ENCODE results near the gene KIAA0930. TPM values are rescaled to one million over a fixed set of nuclear protein-coding genes. Genes with fewer than 3 reads are reported as not detected.
"Not testable (repeated sequence)": the region's sequence is repeated elsewhere in the genome, so short reads cannot be mapped to it uniquely, and the experiment has no call there.

KIAA0930 gene
- total RNA-seq, 1 experiment from 2014 or later: 55.5 TPM

GRCh38 chr22:45259754-45260394 is 19.2 kb upstream of the KIAA0930 start:
- Histone ChIP-seq H3K36me3 (ENCODE audit: low read depth) (no peaks in the 10 kb centered on the region), H3K9me2 (ENCODE audit: insufficient read depth) (no peaks in the 10 kb centered on the region), H4K20me1 (ENCODE audit: insufficient read depth) (no peaks in the 10 kb centered on the region), H3K9me3 (ENCODE audit: insufficient read depth, low read depth) (no peaks in the 10 kb centered on the region), H3F3A (ENCODE audit: insufficient read depth, low read depth) (0 out of 2 replicates have a peak, but pooled peaks cover 6% of the 10 kb centered on the region), H3K4me2 (no peak overlapping the region), H3K27ac (no peak overlapping the region), H3K4me3 (no peak overlapping the region), H3K27me3 (ENCODE audit: insufficient read depth, low read depth) (no peaks in the 10 kb centered on the region), H3K79me2 (ENCODE audit: low read depth) (no peaks in the 10 kb centered on the region), H3K4me1 (replicated peaks; ENCODE audit: insufficient read depth) (peaks cover 9% of the 10 kb centered on the region; the same call in 1 of the 2 replicates), H2AFZ (no peak overlapping the region)
- ChIA-PET CTCF (no interaction called here), POLR2A (ENCODE audit: unreplicated experiment) (no interaction called here)
- no peak for DNase-seq
- no TSS peak for BruUV-seq (replicated peaks)
- intact Hi-C loops (cut with micrococcal nuclease; ENCODE audit: unreplicated experiment): loop anchor here (10.0 kb wide), 1 partner anchor 565 kb away; no protein-coding TSS in a partner anchor
- TF ChIP-seq, protein P1, sequence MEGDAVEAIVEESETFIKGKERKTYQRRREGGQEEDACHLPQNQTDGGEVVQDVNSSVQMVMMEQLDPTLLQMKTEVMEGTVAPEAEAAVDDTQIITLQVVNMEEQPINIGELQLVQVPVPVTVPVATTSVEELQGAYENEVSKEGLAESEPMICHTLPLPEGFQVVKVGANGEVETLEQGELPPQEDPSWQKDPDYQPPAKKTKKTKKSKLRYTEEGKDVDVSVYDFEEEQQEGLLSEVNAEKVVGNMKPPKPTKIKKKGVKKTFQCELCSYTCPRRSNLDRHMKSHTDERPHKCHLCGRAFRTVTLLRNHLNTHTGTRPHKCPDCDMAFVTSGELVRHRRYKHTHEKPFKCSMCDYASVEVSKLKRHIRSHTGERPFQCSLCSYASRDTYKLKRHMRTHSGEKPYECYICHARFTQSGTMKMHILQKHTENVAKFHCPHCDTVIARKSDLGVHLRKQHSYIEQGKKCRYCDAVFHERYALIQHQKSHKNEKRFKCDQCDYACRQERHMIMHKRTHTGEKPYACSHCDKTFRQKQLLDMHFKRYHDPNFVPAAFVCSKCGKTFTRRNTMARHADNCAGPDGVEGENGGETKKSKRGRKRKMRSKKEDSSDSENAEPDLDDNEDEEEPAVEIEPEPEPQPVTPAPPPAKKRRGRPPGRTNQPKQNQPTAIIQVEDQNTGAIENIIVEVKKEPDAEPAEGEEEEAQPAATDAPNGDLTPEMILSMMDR (conservative IDR thresholded peaks at IDR 0.05): no peak
- no peak for TF ChIP-seq EZH2 (IDR thresholded peaks at IDR 0.05; ENCODE audit: low read depth)

GRCh38 chr22:45257941-45258340 is 17.2 kb upstream of the KIAA0930 start:
- H3K9me2 ChIP-seq (ENCODE audit: insufficient read depth); H3K79me2 ChIP-seq (ENCODE audit: low read depth); H3F3A ChIP-seq (ENCODE audit: insufficient read depth, low read depth); DNase-seq; H2AFZ ChIP-seq; H3K36me3 ChIP-seq (ENCODE audit: low read depth); POLR2A ChIA-PET (ENCODE audit: unreplicated experiment); H3K4me2 ChIP-seq; BruUV-seq (replicated peaks); H3K4me1 ChIP-seq (replicated peaks; ENCODE audit: insufficient read depth); H3K27me3 ChIP-seq (ENCODE audit: insufficient read depth, low read depth); H3K9me3 ChIP-seq (ENCODE audit: insufficient read depth, low read depth); H3K4me3 ChIP-seq; H3K27ac ChIP-seq; H4K20me1 ChIP-seq (ENCODE audit: insufficient read depth); CTCF ChIA-PET: not testable (repeated sequence)
- intact Hi-C loops (cut with micrococcal nuclease; ENCODE audit: unreplicated experiment): loop anchor here (2.0 kb wide), 1 partner anchor 153 kb away; no protein-coding TSS in a partner anchor

- Histone ChIP-seq H3K9me2 (ENCODE audit: insufficient read depth) (no peaks in the 10 kb centered on the region), H3K4me1 (replicated peaks; ENCODE audit: insufficient read depth) (no peaks in the 10 kb centered on the region), H3K79me2 (ENCODE audit: low read depth) (no peaks in the 10 kb centered on the region), H2AFZ (no peak overlapping the region), H3K4me2 (no peak overlapping the region), H3K4me3 (no peak overlapping the region), H3K27me3 (ENCODE audit: insufficient read depth, low read depth) (no peaks in the 10 kb centered on the region), H3K36me3 (ENCODE audit: low read depth) (no peaks in the 10 kb centered on the region), H3K27ac (no peak overlapping the region), H4K20me1 (ENCODE audit: insufficient read depth) (no peaks in the 10 kb centered on the region), H3K9me3 (ENCODE audit: insufficient read depth, low read depth) (no peaks in the 10 kb centered on the region), H3F3A (ENCODE audit: insufficient read depth, low read depth) (no peaks in the 10 kb centered on the region)
- intact Hi-C loops (cut with micrococcal nuclease; ENCODE audit: unreplicated experiment): no loop called here
- ChIA-PET POLR2A (ENCODE audit: unreplicated experiment) (no interaction called here), CTCF (no interaction called here)
- no peak for DNase-seq
- TF ChIP-seq, protein P1 (conservative IDR thresholded peaks at IDR 0.05): no peak
- no peak for TF ChIP-seq EZH2 (IDR thresholded peaks at IDR 0.05; ENCODE audit: low read depth)
- no TSS peak for BruUV-seq (replicated peaks)
Measured at GRCh38 chr22:45254789-45255278, 14.1 kb upstream of the KIAA0930 start.

GRCh38 chr22:45254388-45254787 is 13.7 kb upstream of the KIAA0930 start:
- DNase-seq: no peak
- ChIA-PET CTCF (no interaction called here), POLR2A (ENCODE audit: unreplicated experiment) (no interaction called here)
- Histone ChIP-seq H3K4me2 (no peak overlapping the region), H3K9me2 (ENCODE audit: insufficient read depth) (no peaks in the 10 kb centered on the region), H3K4me3 (no peak overlapping the region), H3K79me2 (ENCODE audit: low read depth) (no peaks in the 10 kb centered on the region), H3F3A (ENCODE audit: insufficient read depth, low read depth) (no peaks in the 10 kb centered on the region), H4K20me1 (ENCODE audit: insufficient read depth) (no peaks in the 10 kb centered on the region), H2AFZ (no peak overlapping the region), H3K9me3 (ENCODE audit: insufficient read depth, low read depth) (no peaks in the 10 kb centered on the region), H3K36me3 (ENCODE audit: low read depth) (no peaks in the 10 kb centered on the region), H3K4me1 (replicated peaks; ENCODE audit: insufficient read depth) (no peaks in the 10 kb centered on the region), H3K27ac (no peak overlapping the region), H3K27me3 (ENCODE audit: insufficient read depth, low read depth) (no peaks in the 10 kb centered on the region)
- no TSS peak for BruUV-seq (replicated peaks)
- TF ChIP-seq, protein P1 (conservative IDR thresholded peaks at IDR 0.05): no peak
- TF ChIP-seq EZH2 (IDR thresholded peaks at IDR 0.05; ENCODE audit: low read depth): no peak
- intact Hi-C loops (cut with micrococcal nuclease; ENCODE audit: unreplicated experiment): no loop called here

All from PC-9 (cell line).